K562 (cell line): Measurements from ENCODE around the gene IL4I1. TPM values are rescaled to one million over a fixed set of nuclear protein-coding genes. Genes with fewer than 3 reads are reported as not detected.

ENCODE experiments used
- EP300 ChIP-seq: IDR thresholded peaks from 2 replicates; pipeline ENCODE4 v1.6.1; 2012; ENCODE audit warnings: low read length, improper control_type of control experiment
- PURB ChIP-seq: sonication (generic); formaldehyde crosslinking; IDR thresholded peaks from 2 replicates; pipeline ENCODE4 v1.9.0; 2021; ENCODE audit warnings: low read depth, mild to moderate bottlenecking, missing genetic modification reagents
- SETDB1 ChIP-seq: IDR thresholded peaks from one replicate; pipeline ENCODE4 v1.6.1; 2012; ENCODE audit warnings: low read length, control low read depth, inconsistent platforms
- polyA plus RNA-seq, 8 experiments: library from polyadenylated mRNA; depleted of rRNA in 4 of 8; stranded (reverse) in 5 of 8; unstranded in 3 of 8; fragments of >200 nt; fragmentation: Nextera tagmentation in 2 of 8; fragmentation: Illumina TruSeq in 1 of 8; extraction: Ambion mirVana in 2 of 8; extraction: Trizol in 1 of 8; gene quantifications; 2 replicates each; pipeline versions ENCODE4 v1.2.1 to v1.2.3, GENCODE V29; 2011 to 2014; ENCODE audit warnings: inconsistent platforms in 1 of 8, missing spikeins in 1 of 8
- total RNA-seq, 7 experiments: library from RNA; depleted of rRNA in 6 of 7; stranded (reverse); fragments of >200 nt in 6 of 7; fragmentation: Illumina TruSeq in 2 of 7; extraction: Trizol in 2 of 7; gene quantifications; 2 replicates each; pipeline versions ENCODE4 v1.2.1 to v1.2.3, GENCODE V29; 2011 to 2021; ENCODE audit warnings: low replicate concordance in 1 of 7
- TF ChIP-seq, protein P1 (sequence below): fragments of 450-650 bp; IDR thresholded peaks from 2 replicates; pipeline ENCODE4 v1.6.1; 2016; ENCODE audit warnings: low read depth
- TF ChIP-seq, protein P2 (sequence below): fragments of 450-650 bp; formaldehyde crosslinking; conservative IDR thresholded peaks from 2 replicates; pipeline ENCODE4 v1.4.0; 2022; ENCODE audit warnings: mild to moderate bottlenecking, missing genetic modification characterization
- TF ChIP-seq, protein P3 (sequence below): sonication (generic); formaldehyde crosslinking; IDR thresholded peaks from 2 replicates; pipeline ENCODE4 v1.8.0; 2022; ENCODE audit warnings: missing genetic modification reagents, mild to moderate bottlenecking, moderate library complexity, borderline replicate concordance
- TF ChIP-seq, protein P4 (sequence below), 2 experiments: fragments of 150-350 bp in 1 of 2; IDR thresholded peaks; 2 replicates each; pipeline ENCODE4 v1.6.1; 2012 to 2016; ENCODE audit warnings: low read depth in 2 of 2, low read length in 2 of 2, mild to moderate bottlenecking in 1 of 2, moderate library complexity in 1 of 2
- TF ChIP-seq, protein P5 (sequence below): fragments of 450-650 bp; IDR thresholded peaks from 2 replicates; pipeline ENCODE4 v1.6.1; 2016; ENCODE audit warnings: low read depth, mild to moderate bottlenecking, moderate library complexity

Gene IL4I1
- total and polyA plus RNA-seq, 9 of the 15 experiments (the other 6 are each of a cell fraction or from before 2014, with no cell fraction given): 0.06 to 0.95 (median 0.43) TPM; not detected in 2

DNA sequence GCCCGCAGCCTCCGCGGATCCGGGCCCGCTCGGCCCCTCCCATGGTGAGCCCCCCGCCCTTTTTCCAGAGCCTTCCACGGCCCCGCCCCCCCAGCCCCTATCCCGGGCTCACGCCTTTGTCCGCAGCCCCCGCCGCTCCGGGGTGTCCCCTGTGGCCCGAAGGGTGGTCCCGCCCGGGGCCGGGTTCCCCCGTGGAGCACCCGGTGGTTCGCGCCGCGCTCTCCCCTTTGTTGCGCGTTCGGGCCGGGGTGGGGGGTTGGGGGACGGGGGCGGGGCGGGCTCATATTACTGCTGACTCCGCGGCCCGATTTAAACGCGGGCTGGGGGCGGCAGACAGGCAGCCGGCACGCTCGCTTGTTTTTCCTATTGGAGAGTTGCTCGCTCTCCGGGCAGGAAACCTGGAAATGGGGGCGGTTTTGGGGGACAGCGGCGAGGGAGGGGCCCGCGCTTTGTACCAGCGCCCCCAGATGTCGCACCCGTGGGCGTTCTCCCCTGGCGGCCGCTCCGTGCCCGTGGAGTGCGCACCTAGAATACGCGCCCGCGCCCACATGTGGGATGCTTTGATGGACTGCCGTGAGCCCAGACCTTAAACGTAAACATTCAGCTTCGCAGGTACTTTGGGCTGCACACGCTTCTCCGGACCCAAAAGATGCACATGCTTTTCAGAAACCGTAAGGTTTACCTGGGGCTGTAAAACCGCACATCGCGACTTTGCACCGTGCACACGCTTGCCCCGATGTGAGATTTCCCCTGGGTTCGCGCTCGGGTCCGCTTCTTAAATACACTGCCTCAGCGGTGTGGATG, 45.0 kb downstream of the IL4I1 start (continued):
- TF ChIP-seq, protein P1, sequence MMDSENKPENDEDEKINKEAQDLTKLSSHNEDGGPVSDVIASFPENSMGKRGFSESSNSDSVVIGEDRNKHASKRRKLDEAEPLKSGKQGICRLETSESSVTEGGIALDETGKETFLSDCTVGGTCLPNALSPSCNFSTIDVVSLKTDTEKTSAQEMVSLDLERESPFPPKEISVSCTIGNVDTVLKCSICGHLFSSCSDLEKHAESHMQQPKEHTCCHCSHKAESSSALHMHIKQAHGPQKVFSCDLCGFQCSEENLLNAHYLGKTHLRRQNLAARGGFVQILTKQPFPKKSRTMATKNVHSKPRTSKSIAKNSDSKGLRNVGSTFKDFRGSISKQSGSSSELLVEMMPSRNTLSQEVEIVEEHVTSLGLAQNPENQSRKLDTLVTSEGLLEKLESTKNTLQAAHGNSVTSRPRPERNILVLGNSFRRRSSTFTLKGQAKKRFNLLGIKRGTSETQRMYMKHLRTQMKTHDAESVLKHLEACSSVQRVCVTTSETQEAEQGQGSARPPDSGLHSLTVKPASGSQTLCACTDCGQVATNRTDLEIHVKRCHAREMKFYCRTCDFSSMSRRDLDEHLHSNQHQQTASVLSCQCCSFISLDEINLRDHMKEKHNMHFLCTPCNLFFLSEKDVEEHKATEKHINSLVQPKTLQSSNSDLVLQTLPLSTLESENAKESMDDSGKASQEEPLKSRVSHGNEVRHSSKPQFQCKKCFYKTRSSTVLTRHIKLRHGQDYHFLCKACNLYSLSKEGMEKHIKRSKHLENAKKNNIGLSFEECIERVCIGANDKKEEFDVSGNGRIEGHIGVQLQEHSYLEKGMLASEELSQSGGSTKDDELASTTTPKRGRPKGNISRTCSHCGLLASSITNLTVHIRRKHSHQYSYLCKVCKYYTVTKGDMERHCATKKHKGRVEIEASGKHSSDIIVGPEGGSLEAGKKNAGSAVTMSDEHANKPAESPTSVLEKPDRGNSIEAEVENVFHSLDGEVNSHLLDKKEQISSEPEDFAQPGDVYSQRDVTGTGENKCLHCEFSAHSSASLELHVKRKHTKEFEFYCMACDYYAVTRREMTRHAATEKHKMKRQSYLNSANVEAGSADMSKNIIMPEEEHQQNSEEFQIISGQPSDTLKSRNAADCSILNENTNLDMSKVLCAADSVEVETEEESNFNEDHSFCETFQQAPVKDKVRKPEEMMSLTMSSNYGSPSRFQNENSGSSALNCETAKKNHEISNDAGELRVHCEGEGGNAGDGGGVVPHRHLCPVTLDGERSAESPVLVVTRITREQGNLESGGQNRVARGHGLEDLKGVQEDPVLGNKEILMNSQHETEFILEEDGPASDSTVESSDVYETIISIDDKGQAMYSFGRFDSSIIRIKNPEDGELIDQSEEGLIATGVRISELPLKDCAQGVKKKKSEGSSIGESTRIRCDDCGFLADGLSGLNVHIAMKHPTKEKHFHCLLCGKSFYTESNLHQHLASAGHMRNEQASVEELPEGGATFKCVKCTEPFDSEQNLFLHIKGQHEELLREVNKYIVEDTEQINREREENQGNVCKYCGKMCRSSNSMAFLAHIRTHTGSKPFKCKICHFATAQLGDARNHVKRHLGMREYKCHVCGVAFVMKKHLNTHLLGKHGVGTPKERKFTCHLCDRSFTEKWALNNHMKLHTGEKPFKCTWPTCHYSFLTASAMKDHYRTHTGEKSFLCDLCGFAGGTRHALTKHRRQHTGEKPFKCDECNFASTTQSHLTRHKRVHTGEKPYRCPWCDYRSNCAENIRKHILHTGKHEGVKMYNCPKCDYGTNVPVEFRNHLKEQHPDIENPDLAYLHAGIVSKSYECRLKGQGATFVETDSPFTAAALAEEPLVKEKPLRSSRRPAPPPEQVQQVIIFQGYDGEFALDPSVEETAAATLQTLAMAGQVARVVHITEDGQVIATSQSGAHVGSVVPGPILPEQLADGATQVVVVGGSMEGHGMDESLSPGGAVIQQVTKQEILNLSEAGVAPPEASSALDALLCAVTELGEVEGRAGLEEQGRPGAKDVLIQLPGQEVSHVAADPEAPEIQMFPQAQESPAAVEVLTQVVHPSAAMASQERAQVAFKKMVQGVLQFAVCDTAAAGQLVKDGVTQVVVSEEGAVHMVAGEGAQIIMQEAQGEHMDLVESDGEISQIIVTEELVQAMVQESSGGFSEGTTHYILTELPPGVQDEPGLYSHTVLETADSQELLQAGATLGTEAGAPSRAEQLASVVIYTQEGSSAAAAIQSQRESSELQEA: no peak
- TF ChIP-seq PURB (CRISPR knock-in tag): no peak
- TF ChIP-seq, protein P2, sequence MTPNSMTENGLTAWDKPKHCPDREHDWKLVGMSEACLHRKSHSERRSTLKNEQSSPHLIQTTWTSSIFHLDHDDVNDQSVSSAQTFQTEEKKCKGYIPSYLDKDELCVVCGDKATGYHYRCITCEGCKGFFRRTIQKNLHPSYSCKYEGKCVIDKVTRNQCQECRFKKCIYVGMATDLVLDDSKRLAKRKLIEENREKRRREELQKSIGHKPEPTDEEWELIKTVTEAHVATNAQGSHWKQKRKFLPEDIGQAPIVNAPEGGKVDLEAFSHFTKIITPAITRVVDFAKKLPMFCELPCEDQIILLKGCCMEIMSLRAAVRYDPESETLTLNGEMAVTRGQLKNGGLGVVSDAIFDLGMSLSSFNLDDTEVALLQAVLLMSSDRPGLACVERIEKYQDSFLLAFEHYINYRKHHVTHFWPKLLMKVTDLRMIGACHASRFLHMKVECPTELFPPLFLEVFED: no peak
- no peak for TF ChIP-seq EP300
- TF ChIP-seq, protein P3, sequence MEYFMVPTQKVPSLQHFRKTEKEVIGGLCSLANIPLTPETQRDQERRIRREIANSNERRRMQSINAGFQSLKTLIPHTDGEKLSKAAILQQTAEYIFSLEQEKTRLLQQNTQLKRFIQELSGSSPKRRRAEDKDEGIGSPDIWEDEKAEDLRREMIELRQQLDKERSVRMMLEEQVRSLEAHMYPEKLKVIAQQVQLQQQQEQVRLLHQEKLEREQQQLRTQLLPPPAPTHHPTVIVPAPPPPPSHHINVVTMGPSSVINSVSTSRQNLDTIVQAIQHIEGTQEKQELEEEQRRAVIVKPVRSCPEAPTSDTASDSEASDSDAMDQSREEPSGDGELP (CRISPR knock-in tag): peak; percentile 18; the same call in 1 of the 2 replicates
- TF ChIP-seq, protein P4, sequence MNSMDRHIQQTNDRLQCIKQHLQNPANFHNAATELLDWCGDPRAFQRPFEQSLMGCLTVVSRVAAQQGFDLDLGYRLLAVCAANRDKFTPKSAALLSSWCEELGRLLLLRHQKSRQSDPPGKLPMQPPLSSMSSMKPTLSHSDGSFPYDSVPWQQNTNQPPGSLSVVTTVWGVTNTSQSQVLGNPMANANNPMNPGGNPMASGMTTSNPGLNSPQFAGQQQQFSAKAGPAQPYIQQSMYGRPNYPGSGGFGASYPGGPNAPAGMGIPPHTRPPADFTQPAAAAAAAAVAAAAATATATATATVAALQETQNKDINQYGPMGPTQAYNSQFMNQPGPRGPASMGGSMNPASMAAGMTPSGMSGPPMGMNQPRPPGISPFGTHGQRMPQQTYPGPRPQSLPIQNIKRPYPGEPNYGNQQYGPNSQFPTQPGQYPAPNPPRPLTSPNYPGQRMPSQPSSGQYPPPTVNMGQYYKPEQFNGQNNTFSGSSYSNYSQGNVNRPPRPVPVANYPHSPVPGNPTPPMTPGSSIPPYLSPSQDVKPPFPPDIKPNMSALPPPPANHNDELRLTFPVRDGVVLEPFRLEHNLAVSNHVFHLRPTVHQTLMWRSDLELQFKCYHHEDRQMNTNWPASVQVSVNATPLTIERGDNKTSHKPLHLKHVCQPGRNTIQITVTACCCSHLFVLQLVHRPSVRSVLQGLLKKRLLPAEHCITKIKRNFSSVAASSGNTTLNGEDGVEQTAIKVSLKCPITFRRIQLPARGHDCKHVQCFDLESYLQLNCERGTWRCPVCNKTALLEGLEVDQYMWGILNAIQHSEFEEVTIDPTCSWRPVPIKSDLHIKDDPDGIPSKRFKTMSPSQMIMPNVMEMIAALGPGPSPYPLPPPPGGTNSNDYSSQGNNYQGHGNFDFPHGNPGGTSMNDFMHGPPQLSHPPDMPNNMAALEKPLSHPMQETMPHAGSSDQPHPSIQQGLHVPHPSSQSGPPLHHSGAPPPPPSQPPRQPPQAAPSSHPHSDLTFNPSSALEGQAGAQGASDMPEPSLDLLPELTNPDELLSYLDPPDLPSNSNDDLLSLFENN (IDR thresholded peaks at IDR 0.05; ENCODE audit: low read depth in 2 of 2, low read length in 2 of 2): no peak
- TF ChIP-seq SETDB1: no peak
- TF ChIP-seq, protein P5, sequence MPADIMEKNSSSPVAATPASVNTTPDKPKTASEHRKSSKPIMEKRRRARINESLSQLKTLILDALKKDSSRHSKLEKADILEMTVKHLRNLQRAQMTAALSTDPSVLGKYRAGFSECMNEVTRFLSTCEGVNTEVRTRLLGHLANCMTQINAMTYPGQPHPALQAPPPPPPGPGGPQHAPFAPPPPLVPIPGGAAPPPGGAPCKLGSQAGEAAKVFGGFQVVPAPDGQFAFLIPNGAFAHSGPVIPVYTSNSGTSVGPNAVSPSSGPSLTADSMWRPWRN: no peak
